Hematopoietic multipotent progenitor cell treated with erythropoietin and hydrocortisone succinate and interleukin-3 and kit ligand, for 8 days (in vitro differentiated cells): ENCODE measurements around the gene TMEM121.
"Not testable (repeated sequence)": the region's sequence is repeated elsewhere in the genome, so short reads cannot be mapped to it uniquely, and the experiment has no call there.

Source experiments
- DNase-seq: peaks from one replicate; pipeline ENCODE4 v3.0.0-alpha.2; 2015

The TMEM121 gene

DNA sequence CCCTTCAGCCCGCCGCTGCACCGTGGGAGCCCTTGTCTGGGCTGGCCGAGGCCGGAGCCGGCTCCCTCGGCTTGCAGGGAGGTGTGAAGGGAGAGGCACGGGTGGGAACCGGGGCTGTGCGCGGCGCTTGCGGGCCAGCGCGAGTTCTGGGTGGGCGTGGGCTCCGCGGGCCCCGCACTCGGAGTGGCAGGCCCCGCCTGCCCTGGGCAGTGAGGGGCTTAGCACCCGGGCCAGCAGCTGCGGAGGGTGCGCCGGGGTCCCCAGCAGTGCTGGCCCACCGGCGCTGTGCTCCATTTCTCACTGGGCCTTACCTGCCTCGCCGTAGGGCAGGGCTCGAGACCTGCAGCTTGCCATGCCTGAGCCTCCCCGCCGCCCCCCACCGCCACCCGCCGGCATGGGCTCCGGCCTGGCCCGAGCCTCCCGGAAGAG is 21.4 kb downstream of the TMEM121 start:
- no peak for DNase-seq

DNA sequence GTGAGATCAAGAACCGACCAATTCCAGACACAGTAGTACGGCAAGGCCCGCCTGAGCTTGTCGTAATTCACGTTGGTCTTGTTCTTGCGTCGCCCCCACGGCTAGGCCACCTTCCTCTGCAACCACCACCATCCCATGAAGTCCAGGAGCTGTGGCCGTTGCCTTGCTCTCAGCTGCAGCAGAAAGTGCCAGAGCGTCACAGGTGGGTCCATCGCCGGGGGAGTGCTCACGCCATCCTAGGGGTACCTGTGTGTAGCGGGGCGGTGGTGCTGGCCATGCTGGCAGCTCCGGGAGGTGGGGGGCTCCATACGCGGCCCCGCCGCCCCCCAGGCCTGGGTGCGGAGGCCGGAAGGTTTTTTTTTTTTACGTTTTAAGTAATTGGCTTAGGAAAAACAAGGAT is 23.1 kb downstream of the TMEM121 start:
- no peak for DNase-seq

DNA sequence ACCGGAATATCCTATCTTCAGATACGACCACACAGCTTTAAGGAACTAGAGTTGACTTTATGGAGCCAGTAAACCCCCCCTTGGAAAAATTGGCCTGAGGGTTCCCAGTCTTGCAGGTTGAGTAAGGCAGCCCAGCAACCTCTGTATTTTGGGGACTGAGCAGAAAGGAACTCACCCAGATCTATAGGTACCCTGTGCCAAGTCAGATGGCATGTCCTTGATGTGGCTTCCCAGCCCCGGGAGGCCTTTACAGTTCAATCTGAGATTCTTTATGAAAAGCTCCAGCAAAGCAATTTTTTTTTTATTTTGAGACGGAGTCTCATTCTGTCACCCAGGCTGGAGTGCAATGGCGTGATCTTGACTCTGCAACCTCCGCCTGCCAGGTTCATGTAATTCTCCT is 27.6 kb downstream of the TMEM121 start:
- no peak for DNase-seq

GRCh38 chr14:105554523-105554922 is 28.1 kb downstream of the TMEM121 start:
- DNase-seq, result no peak

GRCh38 chr14:105557671-105558070 is 31.3 kb downstream of the TMEM121 start:
- not testable (repeated sequence) for DNase-seq

- not testable (repeated sequence) for DNase-seq
Observed at GRCh38 chr14:105558449-105559154, 32.2 kb downstream of the TMEM121 start.

DNA sequence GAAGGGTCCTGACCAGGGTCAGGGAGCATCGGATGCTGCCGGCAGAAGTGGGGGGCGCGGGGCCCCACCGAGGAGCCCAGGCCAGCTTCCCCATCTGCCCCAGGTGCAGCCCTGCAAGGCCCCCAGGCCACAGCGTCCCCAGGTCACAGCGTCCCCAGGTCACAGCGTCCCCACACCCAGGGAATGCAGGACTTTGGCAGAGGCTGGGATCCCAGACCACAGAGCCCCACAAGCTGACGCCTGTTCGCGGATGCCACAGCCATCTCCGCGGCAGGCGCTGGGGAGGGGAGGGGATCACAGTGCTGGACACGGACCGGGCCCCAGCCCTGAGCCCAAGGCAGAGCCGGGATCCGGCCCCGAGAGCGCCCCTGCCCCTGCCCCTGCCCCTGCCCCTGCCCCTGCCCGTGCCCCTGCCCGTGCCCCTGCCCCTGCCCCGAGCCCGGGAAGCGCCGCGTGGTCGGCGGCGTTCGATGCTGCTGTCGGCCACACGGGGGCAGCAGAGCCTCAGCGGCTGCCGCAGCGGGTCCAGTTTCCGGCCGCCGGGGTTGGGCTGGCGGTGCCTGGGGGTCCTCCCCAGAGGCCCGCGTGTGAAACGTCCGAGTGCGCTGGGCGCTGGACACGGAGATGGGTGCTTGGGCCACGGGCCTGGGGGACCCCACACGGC is 33.1 kb downstream of the TMEM121 start:
- DNase-seq, result not testable (repeated sequence)

DNA sequence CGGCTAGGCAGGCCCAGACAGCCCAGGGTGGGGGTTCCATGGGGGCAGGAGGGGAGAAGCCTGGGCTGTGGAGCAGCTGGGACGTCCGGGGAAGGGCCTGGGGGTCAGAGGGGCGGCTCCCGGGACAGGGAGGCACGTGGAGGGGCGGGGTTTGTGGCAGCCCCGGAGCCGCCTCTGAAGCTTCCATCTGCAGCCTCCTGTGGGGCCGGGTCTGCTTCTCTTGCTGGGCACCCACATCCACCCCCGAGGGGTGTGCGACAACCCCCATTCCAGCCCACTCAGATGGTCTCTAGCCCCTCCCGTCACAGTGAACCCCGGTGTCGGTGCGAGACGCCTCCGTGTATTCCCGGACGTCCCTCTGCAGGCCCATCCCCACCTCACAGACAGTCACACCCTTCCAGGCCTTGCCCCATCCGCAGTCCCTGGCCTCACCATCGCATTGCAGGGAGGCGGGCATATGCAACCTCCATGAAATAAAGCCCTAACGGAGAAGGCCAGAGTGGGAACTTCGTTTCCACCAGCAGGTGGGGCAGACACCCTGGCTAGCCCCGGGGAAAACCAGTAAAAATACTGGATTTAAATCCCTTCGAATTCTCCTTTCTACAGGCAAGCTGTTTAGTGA is 33.8 kb downstream of the TMEM121 start:
- DNase-seq, result not testable (repeated sequence)

GRCh38 chr14:105561345-105561744 is 35.0 kb downstream of the TMEM121 start:
- not testable (repeated sequence) for DNase-seq

DNA sequence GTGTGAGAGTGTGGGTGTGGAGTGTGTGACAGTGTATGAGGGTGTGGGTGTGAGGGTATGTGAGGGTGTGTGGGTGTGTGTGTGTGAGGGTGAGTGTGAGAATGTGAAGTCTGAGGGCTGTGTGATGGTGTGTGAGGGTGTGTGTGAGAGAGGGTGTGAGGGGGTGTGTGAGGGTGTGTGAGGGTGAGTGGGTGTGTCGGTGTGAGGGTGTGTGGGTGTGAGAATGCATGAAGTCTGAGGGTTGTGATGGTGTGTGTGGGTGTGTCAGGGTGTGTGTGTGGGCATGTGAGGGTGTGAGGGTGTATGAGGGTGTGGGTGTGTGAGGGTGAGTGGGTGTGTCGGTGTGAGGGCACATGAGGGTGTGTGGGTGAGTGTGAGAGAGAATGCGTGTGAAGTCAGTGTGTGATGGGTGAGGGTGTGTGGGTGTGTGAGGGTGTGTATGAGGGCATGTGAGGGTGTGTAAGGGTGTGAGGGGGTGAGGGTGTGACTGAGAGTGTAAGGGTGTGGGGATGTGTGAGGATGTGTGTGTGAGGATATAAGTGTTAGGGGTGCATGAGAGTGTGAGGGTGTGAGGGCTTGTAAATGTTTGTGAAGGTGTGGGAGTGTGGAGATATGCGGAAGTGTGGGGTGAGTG is 36.4 kb downstream of the TMEM121 start:
- no peak for DNase-seq

DNA sequence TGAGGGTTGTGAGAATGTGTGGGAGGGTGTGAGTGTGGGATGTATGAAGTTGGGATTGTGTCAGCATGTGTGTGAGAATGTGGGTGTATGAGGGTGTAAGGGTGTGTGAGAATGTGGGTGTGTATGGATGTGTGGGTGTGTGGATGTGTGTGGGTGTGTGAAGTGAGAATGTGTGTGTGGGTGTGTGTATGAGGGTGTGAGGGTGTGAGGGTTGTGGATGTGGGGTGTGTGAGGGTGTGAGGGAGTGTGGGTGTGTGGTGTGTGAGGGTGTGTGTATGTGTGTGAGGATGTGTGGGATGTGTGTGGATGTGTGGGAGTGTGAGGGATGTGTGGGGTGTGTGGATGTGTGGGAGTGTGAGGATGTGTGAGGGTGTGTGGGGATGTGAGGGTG is 37.0 kb downstream of the TMEM121 start:
- no peak for DNase-seq

DNA sequence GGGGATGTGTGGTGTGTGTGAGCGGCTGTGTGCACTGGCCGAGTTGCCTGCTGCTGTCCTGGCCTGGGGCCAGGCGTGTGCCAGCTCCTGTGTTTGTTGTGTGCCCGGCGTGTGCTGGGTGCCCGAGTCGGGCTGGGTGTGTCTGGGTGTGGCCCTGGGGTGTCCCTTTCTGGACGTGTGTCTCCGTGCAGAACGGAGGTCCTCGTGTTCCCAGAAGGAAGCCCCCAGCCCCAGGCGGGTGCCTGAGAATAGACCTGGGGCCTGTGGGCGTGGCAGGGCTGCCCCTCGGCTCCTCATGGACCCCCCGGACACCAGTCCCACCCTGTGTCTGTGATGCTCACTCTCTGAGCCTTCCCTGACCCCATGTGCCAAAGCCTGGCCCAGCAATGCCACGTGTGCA is 38.2 kb downstream of the TMEM121 start:
- DNase-seq, result not testable (repeated sequence)

DNA sequence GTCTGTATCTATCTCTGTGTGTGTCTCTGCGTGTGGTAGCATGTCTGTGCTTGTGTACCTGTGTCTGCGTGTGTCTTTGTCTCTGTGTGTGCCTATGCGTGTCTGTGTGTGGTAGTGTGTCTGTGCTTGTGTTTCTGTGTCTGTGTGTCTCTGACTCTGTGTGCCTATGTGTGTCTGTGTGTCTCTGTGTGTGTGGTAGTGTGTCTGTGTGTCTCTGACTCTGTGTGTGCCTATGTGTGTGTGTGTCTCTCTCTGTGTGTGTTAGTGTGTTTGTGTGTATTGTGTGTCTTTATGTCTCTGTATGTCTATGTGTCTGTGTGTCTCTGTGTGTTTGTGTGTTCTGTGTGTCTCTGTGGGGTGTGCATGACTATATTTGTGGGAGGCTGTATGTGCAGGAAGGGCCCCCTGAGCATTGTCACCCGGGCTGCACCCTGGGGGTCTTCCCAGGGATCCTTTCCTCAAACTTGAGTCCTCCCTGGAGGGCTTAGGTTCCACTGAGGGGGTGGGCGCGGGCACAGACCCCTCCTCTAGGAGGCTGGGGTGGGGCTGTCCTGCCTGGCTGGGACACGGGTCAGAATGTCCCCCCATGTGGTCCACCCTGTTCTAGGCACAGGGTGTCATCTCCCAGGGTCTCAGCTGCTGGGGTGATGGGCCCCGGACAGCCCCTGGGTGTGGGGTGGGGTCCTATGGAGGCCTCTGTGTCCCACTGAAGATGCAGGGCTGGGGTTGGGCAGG is 39.0 kb downstream of the TMEM121 start:
- DNase-seq, result not testable (repeated sequence)

DNA sequence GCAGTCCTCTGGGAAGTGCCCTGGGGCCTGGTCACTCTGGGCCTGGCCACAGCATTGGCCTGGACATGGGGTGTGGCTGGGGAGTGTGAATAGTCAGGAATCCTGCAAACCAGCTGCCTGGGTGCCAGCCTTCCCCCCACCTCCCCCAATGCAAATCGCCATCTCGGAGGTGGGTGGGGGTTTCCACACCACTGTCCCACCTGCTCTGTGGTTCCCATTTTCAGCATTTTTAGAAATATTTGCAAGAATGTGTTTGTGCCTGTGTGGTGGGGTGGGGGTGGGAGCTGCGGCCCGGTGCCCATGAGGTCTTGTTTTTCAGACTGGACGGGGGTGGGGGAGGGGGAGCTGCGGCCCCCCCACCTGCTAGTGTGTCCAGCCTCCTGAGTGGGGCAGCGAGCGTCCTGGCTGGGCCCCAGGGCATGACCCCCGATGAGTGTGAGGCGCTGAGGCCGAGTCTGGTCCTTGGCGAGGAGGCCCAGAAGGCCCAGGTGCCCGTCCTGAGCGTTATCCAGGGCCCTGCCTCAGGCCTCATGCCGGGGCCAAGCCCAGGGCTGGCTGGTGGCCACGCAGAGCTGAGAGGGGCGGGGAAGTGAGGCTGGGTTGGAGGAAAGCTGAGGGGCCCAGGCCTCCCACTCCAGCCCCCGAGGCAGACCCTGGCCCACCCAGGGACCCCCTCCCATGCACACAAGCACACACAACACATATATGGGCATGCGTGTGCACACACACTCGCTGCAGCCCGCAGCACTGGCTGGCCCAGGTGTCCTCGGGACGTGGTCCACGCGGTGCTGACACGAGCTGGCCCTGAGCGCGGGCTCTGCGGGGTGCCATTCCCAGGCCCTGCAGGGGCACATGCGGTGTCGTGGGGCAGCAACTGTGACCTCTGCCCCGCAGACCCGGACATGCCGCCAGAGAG is 40.1 kb downstream of the TMEM121 start:
- DNase-seq, result not testable (repeated sequence)

GRCh38 chr14:105567164-105568103 is 41.1 kb downstream of the TMEM121 start:
- DNase-seq, result not testable (repeated sequence)

- DNase-seq, result not testable (repeated sequence)
Observed at GRCh38 chr14:105568140-105568843, 41.9 kb downstream of the TMEM121 start.

GRCh38 chr14:105568859-105569766 is 42.7 kb downstream of the TMEM121 start:
- no peak for DNase-seq

DNA sequence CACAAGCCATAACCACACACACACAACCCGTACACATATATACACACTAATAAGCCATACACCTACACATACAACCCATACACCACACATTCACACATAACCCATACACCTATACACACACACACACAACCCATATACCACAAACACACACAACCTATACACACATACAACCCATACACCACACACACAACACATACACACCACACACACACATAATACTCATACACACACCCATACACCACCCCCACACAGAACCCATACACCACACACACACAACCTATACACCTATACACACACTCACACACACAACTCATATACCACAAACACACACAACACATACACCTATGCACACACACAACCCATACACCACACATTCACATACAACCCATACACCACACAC is 44.1 kb downstream of the TMEM121 start:
- no peak for DNase-seq
